IPS-18c (cell line): ENCODE data around the gene BCL2L1.
A peak's percentile ranks its signal among the peaks of the same experiment; 100 is the strongest.
"Not testable (repeated sequence)": the region's sequence is repeated elsewhere in the genome, so short reads cannot be mapped to it uniquely, and the experiment has no call there.

Source experiments
- H3K4me3 ChIP-seq: 2 replicates; pipeline ENCODE4 v1.7.0; 2013; ENCODE audit warnings: low read depth, mild to moderate bottlenecking, low read length, moderate library complexity; ENCODE audit not compliant: insufficient read depth
- H3K9me3 ChIP-seq: one replicate; pipeline ENCODE4 v1.6.1; 2013; ENCODE audit warnings: mild to moderate bottlenecking, low read length, moderate library complexity; ENCODE audit not compliant: control insufficient read depth, insufficient read depth

The BCL2L1 gene

DNA sequence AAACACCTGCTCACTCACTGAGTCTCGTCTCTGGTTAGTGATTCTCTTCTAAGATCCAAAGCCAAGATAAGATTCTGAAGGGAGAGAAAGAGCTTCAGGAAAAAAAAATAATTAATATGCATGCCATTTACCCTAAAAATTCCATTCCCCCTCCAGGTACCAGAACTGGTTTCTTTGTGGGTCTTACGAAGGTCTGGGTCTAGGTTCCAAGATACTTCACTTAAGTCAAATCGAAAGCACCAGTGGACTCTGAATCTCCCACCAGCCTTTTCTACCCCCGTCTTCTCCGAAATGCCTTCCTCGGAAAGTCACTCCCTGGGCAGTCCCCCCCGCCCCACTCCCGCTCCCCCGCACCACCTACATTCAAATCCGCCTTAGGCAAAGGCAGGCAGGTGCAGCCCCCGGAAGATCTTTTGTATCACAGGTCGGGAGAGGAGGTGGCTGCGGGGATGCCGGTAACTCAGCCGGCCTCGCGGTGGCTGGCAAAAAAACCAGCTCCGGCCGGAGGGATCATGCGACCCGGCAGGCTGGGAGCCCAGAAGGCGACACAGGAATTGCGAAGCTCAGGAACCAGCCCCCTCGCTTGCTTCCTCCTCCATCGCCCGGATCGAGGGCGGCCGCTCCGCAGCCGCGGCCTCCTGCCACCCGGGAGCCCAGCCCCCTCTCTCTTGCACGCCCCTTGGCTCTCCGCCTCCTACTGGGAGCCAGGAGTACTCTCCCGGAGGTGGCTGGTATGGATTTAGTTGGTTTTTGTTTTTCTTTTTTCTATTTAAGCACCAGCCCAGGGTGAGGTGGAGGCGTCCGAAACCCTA lies at the start of gene BCL2L1:
TSS of gene BCL2L1 (minus strand) at position 612 of the 812 bp plus-strand sequence. CDS start 650 bp downstream, outside the sequence.
- H3K4me3 ChIP-seq = peak within 1 kb of the TSS; percentile 71
- no peaks in the 10 kb centered on the region for H3K9me3 ChIP-seq

DNA sequence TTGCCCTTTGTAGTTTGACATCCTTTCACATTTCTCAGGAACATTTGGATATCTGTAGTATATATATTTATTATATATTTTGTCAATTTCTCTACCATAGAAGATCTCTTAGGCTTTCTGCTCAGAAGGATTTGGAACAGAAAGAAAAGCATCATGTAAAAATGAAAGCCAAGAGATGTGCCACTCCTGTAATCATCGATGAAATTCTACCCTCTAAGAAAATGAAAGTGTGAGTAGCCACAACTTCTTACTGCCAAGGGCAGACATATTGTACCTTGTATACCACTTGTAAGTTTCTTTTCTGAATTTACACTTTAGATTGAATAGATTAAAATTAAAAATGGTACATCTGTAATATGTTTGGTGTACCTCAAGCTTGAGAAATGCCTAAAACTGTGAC lies 47.6 kb upstream of the BCL2L1 start:
- H3K4me3 ChIP-seq = no peak overlapping the region
- H3K9me3 ChIP-seq = peaks cover 2% of the 10 kb centered on the region

DNA sequence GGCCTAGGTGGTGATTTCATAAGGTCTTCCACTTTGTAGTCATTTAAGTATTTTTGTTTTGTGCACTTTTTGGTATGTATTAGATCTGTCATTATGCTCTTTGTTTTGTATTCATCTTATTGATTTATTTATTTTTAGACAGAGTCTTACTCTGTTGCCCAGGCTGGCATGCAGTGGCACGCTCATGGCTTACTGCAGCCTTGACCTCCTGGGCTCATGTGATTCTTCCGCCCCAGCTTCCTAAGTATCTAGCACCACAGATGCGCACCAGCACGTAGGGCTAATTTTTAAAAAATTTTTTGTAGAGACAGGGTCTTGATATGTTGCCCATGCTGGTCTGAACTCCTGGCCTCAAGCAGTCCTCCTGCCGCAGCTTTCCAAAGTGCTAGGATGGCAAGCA lies 47.0 kb upstream of the BCL2L1 start:
- peaks cover 2% of the 10 kb centered on the region for H3K9me3 ChIP-seq
- H3K4me3 ChIP-seq = no peak overlapping the region

DNA sequence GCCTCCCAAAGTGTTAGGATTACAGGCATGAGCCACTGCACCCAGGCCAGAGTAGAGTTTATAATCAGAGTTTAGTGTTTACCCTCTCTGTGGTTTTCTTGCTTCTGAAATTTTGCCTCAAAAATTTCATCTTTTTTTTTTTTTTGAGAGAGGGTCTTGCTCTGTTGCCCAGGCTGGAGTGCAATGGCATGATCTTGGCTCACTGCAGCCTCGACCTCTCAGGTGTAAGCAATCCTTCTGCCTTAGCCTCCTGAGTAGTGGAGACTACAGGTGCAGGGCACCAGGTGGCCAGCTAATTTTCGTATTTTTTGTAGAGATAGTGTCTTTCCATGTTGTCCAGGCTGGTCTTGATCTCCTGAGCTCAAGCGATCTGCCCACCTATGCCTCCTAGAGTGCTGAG lies 45.1 kb upstream of the BCL2L1 start:
- no peak overlapping the region for H3K4me3 ChIP-seq
- peaks cover 2% of the 10 kb centered on the region for H3K9me3 ChIP-seq

DNA sequence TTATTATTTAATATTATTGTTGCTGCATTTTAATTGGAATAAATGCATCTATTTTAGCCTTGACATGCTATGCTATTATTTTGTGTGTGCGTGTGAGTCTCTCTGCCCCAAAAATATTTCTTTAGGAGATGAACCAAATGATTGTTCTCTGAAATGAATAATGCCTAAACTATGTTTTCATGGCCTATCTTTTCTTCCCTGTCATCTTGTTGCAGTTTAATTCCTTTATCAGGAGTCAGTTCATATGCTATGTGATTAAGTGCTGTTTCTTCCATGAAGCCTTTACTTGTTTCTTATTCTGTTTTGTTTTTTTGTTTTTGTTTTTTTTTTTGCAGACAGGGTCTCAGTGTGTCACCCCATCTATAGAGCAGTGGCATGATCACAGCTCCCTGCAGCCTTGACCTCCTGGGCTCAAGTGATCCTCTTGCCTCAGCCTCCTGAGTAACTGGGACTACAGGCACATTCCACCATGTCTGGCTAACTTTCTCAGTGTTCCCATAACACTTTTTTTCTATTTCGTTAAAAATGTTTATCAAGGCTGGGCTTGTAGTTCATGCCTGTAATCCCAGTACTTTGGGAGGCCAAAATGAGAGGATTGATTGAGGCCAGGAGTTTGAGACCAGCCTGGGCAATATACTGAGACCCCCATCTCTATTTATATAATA lies 42.1 kb upstream of the BCL2L1 start:
- Histone ChIP-seq H3K9me3 (no peaks in the 10 kb centered on the region), H3K4me3 (no peak overlapping the region)

DNA sequence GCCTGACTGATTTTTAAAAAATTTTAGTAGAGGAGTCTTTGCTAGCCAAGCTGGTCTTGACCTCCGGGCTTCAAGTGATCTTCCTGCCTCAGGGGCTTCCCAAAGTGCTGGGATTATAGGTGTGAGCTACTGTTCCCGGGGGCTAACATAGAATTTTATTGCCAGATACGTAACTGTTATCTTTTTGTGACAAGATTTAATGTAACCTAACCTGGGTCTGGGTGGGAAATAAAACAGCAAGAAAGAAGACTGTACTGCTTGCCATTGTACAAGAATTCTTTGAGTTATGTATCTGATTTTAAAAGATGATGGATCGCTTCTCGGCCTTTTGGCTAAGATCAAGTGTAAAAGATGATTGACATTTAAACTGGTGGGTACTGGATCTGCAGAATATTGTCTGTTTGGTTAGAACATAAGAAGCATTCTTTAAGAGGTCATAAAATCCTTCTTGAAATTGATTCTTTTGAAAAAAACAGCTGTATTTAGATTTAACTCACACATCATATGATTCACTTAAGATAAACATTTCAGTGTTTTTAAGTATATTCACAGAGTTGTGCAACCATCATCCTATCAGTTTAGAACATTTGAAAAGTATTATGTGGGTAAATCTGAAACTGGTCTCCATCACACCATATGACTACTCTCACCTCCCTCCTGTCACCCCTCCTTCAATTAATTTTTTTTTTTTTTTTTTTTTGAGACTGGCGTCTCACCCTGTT lies 38.0 kb upstream of the BCL2L1 start:
- Histone ChIP-seq H3K9me3 (no peaks in the 10 kb centered on the region), H3K4me3 (no peak overlapping the region)

DNA sequence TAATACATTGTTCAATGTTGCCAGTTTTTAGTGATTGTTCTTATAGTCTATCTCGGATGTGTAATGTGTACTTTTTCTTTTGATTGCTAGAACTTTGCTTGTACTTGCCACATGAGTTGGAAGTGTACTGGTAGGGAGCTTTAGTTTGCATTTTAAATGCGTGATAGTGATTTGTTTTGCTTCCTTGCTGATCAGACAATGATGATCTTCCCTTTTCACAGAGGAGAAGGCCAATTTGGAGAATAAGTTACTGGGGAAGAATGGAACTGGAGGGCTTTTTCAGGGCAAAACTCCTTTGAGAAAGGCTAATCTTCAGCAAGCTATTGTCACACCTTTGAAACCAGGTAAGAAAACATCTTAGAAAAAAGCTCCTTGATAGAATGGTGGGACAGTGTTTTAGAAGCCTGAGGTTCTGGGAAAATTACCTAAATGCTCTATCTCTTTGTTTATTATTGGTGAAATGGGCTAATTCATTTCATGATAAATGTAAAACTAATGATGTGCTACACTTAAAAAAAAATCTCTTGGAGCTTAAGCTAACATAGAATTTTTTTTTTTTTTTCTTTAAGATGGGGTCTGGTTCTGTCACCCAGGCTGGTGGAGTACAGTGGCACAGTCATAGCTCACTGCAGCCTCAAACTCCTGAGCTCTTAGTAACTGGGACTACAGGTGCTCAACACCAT lies 37.3 kb upstream of the BCL2L1 start:
- H3K9me3 ChIP-seq = no peaks in the 10 kb centered on the region
- no peak overlapping the region for H3K4me3 ChIP-seq

DNA sequence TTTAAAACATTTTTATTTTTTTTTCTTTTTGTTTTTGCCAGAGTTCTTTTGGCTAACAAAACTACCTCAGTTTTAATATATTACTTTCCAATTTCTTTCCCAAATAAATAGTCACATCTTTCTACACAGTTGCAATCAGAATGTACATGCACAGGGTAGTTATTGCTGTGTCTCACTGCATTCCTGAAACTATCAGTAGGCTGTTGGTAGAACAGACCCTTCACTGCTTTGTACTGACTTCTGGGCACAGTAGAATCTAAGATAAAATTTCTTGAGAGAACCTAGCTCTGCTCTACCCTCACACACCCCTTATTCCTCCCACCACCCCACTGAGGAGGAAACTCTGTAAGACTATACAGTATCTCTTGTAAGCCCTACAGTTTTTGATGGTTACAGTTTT lies 36.3 kb upstream of the BCL2L1 start:
- H3K9me3 ChIP-seq = no peaks in the 10 kb centered on the region
- no peak overlapping the region for H3K4me3 ChIP-seq

DNA sequence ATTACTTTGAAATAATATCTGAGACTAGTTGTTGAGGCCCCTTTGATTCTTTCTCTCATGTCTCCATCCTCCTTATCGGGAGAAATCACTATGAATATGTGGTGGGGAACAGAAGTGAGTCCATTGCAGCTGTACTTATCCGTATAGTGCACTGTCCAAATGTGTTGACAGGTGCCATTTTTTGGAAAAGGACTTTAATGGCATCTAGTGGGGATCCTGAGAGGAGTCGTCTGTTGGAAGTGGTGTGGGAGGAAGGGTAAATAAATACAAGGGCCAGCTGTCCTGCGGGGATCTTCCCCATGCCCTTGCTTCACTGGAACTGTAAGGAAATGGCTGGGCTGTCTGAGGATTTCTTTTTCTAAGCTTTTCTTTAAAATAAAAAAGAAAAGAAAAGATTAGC lies 35.9 kb upstream of the BCL2L1 start:
- no peaks in the 10 kb centered on the region for H3K9me3 ChIP-seq
- H3K4me3 ChIP-seq = no peak overlapping the region

DNA sequence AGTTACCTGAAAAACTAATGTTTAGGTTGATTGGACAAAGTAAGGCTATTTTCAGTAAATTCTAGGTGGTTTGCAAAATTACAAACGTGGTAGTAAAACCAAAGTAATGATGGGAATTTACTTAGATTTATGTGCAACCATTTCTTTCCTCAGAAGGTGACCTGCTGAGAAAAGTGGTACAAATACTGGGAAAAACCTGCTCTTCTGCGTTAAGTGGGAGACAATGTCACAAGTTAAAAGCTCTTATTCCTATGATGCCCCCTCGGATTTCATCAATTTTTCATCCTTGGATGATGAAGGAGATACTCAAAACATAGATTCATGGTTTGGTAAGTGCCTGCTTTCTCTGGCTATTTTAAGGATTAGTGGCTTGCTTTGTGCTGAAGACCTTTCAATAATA lies 34.6 kb upstream of the BCL2L1 start:
- no peak overlapping the region for H3K4me3 ChIP-seq

DNA sequence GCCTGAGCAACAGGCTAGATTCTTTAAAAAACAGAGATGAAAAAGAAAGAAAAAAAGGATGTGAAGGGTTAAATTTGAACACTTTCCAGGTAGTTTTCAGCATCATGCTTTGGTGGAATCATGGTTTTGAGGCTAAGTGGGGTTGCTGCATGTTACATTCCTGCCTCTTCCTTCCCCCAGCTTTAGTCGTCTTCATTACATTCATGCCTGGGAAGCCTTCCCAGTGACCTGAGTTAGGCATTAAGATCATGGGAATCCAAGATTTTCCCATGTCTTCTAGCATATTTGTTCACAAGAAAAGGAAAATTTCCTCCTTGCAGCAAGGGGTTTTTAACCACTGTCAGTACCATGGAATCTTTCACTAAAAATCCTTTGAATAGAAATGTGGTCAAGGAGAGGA lies 28.5 kb upstream of the BCL2L1 start:
- Histone ChIP-seq H3K9me3 (no peaks in the 10 kb centered on the region), H3K4me3 (no peak overlapping the region)

More for the DNA sequence above, 34.6 kb upstream of the BCL2L1 start:
- no peaks in the 10 kb centered on the region for H3K9me3 ChIP-seq

DNA sequence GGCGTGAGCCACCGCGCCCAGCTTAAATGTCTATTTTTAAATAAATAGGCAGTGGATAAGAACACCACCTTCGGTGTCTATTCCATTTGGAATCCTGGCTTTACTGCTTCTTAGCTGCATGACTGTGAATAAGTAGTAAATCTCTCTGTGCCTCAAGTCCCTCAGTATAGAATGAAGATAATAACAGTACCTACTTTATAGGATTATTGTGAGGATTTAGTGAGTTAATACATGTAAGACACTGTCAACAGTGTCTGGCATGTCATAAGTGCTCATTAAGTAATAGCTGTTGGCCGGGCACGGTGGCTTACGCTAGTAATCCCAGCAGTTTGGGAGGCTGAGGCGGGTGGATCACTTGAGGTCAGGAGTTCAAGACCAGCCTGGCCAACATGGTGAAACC lies 26.6 kb upstream of the BCL2L1 start:
- Histone ChIP-seq H3K4me3 (no peak overlapping the region), H3K9me3 (no peaks in the 10 kb centered on the region)

DNA sequence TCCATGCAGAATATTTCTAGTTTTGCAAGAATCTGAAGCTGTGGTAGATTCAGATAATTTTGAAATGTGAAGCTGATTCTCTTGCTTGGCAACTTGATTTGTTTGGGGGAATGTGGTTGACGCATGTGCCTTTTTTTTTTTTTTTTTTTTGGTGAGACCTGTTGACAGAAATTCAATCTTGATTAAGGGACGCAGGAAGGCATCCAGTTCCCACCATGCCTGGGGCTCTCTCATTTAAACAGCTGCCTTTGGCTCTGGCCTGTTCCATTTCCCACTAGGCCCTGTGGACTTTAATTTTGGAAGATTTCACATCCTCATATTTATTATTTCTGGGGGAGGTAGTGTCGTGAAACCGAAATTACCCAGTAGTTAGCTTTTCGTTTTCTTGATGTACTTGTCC lies 25.0 kb upstream of the BCL2L1 start:
- H3K9me3 ChIP-seq = no peaks in the 10 kb centered on the region
- H3K4me3 ChIP-seq = no peak overlapping the region

DNA sequence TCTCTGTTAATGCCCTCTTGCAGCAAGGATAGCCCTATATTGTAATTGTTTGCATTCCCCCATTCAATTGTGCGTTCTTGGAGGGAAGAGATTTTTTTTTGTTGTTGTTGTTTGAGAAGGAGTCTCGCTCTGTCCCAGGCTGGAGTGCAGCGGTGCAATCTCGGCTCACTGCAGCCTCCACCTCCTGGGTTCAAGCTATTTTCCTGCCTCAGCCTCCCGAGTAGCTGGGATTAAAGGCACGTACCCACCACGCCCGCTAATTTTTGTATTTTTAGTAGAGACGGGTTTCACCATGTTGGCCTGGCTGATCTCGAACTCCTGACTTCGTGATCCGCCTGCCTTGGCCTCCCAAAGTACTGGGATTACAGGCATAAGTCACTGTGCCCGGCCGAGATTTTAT lies 24.4 kb upstream of the BCL2L1 start:
- not testable (repeated sequence) for H3K9me3 ChIP-seq, H3K4me3 ChIP-seq

DNA sequence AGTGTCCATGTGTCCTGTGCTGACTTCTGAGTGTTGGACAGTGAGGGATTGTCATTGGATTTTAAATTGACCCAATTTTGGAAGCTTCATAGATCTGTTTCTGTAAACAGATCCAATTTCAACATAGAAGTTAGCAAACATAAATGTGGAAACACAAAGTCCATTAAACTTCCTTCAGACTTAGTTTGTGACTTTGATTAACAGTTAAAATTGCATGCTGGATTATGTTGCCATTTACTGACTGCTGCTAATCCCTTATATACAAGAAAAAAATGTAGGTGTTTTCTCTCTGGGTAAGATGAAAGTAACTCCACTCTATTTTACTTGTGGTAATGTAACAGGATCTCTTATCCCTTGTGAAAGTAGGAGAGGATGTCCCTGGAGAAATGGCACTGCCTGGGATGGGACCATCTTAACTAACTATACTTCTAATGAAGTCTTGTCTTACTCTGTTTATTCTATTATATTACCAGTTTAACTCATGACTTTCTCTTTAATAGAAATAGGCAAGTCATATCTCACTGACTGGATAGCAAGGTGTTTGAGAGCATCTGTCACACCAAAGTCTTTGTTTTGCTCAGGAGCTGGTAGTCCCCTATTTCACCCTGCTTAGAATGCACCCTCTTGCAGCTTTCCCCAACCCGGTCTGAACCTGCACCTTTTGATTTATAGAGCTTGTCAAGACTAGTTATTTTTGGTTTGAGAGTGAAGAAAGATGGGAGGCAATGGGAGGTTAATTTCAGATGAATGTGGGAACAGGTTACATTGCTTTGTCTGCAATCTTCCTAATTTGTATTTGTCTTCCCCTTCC lies 23.6 kb upstream of the BCL2L1 start:
- H3K4me3 ChIP-seq = no peak overlapping the region
- H3K9me3 ChIP-seq = no peaks in the 10 kb centered on the region

DNA sequence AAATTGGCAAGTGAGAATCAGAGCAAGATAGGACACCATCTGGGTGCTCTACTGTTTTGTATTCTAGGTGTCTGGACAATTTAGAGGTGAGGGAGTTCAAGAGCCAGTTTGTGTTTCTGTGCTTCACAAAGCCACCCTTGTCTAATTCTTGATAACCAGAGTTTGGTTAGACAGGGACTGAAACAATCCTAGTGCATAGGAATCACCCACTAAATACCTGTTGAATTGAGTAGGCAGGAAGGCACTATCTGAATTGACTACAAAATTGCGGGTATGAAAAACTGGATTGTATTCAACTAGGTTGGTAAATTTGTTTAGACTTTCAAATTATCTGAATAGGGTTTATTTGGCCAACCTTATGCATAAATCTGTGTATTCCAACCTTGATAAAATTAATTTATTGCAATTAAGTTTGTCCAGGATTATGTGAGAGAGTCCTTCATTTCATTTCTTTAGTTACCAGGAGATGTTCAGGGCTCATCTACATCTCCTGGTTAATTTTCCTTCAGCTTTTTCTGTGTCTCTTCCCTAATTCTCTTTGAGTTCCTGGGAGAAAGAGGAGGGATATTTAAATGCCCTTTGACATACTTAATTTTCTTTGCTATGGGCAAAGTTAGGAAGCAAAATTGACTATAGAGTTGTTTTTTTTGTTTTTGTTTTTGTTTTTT lies 18.1 kb upstream of the BCL2L1 start:
- Histone ChIP-seq H3K9me3 (no peaks in the 10 kb centered on the region), H3K4me3 (peak overlapping the region; percentile 95)
